ENCODE measurements around the gene STXBP1. TPM values are rescaled to one million over a fixed set of nuclear protein-coding genes. Genes with fewer than 3 reads are reported as not detected.

Gene STXBP1
- total and polyA plus RNA-seq, 2 donors (not counting 3 experiments of a cell fraction or from before 2014, with no cell fraction given) = 18.8 to 51.3 TPM

DNA sequence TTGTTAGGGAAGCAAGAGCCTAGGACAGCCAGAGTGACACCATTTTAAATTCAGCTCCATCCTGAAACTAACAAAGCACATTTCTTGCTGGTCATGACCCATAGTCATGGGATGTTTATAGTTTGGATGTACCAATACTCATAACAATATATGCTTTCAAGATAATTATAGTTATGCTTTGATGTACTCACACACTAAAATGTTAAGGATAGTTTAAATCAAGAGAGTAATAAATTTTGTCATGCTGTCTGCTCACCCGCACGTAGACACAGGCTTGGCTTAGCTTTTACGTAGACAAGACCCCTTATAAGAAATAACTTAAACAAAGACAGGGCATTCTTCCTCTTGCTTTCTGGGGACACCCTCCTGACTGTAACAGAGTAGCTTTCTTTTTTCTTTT lies 8.9 kb upstream of the STXBP1 start:
- DNase-seq (ENCODE audit: low read depth, low spot score) (no peak), FAIRE-seq (no peak)
- no peaks in the 10 kb centered on the region for H3K36me3 ChIP-seq (ENCODE audit: control insufficient read depth in 2 of 2, extremely low read depth in 1 of 2, insufficient read depth in 2 of 2, low read length in 2 of 2)
- no peak overlapping the region for H3K4me3 ChIP-seq (replicated peaks in 1 of 3; ENCODE audit: insufficient read depth in 1 of 3, low read depth in 1 of 3, low read length in 3 of 3)
- no peaks in the 10 kb centered on the region for H3K79me2 ChIP-seq (ENCODE audit: control insufficient read depth, insufficient read depth, low read length)
- no peak overlapping the region for H3K9ac ChIP-seq (replicated peaks; ENCODE audit: extremely low read depth, insufficient read depth, low read length)
- BruUV-seq (replicated peaks) = no TSS peak
- no peaks in the 10 kb centered on the region for H3K9me3 ChIP-seq (replicated peaks; ENCODE audit: control insufficient read depth, insufficient read depth, low read length)
- no peaks in the 10 kb centered on the region for H3K4me1 ChIP-seq (ENCODE audit: control insufficient read depth, extremely low read depth, insufficient read depth, low read length)
- dilution Hi-C loops (cut with MboI; ENCODE audit: extremely low pct_ligation_motif_present, low sequenced_read_pairs) = no loop called here
- TF ChIP-seq, protein P1, sequence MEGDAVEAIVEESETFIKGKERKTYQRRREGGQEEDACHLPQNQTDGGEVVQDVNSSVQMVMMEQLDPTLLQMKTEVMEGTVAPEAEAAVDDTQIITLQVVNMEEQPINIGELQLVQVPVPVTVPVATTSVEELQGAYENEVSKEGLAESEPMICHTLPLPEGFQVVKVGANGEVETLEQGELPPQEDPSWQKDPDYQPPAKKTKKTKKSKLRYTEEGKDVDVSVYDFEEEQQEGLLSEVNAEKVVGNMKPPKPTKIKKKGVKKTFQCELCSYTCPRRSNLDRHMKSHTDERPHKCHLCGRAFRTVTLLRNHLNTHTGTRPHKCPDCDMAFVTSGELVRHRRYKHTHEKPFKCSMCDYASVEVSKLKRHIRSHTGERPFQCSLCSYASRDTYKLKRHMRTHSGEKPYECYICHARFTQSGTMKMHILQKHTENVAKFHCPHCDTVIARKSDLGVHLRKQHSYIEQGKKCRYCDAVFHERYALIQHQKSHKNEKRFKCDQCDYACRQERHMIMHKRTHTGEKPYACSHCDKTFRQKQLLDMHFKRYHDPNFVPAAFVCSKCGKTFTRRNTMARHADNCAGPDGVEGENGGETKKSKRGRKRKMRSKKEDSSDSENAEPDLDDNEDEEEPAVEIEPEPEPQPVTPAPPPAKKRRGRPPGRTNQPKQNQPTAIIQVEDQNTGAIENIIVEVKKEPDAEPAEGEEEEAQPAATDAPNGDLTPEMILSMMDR (IDR thresholded peaks at IDR 0.05; ENCODE audit: extremely low read depth in 1 of 2, insufficient read depth in 1 of 2, low read depth in 1 of 2, low read length in 2 of 2) = no peak
- no peak for TF ChIP-seq POLR2A (IDR thresholded peaks at IDR 0.05; ENCODE audit: low read depth, low read length)
- TF ChIP-seq POLR2AphosphoS5 (IDR thresholded peaks at IDR 0.05; ENCODE audit: insufficient read depth, low read depth, low read length) = no peak
- no peak for TF ChIP-seq MYC (IDR thresholded peaks at IDR 0.05; ENCODE audit: low read depth, low read length)
- TF ChIP-seq JUN (IDR thresholded peaks at IDR 0.05; ENCODE audit: borderline replicate concordance, insufficient read depth, insufficient read length, low read depth) = no peak
- no peak for TF ChIP-seq GATA2 (IDR thresholded peaks at IDR 0.05; ENCODE audit: insufficient read depth, insufficient read length, low read depth, low read length)
- no peak for TF ChIP-seq FOS (IDR thresholded peaks at IDR 0.05; ENCODE audit: borderline replicate concordance, insufficient read depth, low read length)
- no peaks in the 10 kb centered on the region for H3K9me1 ChIP-seq (replicated peaks; ENCODE audit: control insufficient read depth, extremely low read depth, insufficient read depth, low read length)
- intact Hi-C loops (cut with micrococcal nuclease) = no loop called here
- no peak overlapping the region for H3K27ac ChIP-seq (ENCODE audit: insufficient read depth, low read depth, low read length)
- H4K20me1 ChIP-seq (replicated peaks; ENCODE audit: control insufficient read depth, extremely low read depth, insufficient read depth, low read length) = no peaks in the 10 kb centered on the region
- H3K4me2 ChIP-seq (ENCODE audit: insufficient read depth, low read length) = no peak overlapping the region
- no peaks in the 10 kb centered on the region for H3K27me3 ChIP-seq (ENCODE audit: control insufficient read depth in 2 of 2, insufficient read depth in 2 of 2, low read length in 2 of 2)
- H2AFZ ChIP-seq (ENCODE audit: low read depth, low read length) = no peak overlapping the region
- POLR2A ChIA-PET = interaction anchor here (1.1 kb wide), 1 partner anchor 10 kb away, joined by 6 read pairs; the partner anchor contains the start of gene STXBP1
- CTCF ChIA-PET = interaction anchor here (0.9 to 2.7 kb wide), 4 partner anchors 11 to 132 kb away, joined by 3 to 11 read pairs (median 8); partner anchors contain the start of gene TOR2A

Data from endothelial cell of umbilical vein (primary cell).